Breast epithelium (tissue), 3 donors: ENCODE data around the gene CAPN1.

Experiments
- CTCF ChIP-seq, 3 donors: fragments of 450-650 bp; IDR thresholded peaks; one replicate each; pipeline ENCODE4 v1.5.1; 2016 to 2017; ENCODE audit warnings: antibody characterized with exemption in 3 of 3, mild to moderate bottlenecking in 3 of 3, moderate library complexity in 3 of 3
- POLR2A ChIP-seq: fragments of 450-650 bp; IDR thresholded peaks from one replicate; pipeline ENCODE4 v1.6.1; 2016; ENCODE audit warnings: antibody characterized with exemption, mild to moderate bottlenecking, moderate library complexity
- POLR2AphosphoS5 ChIP-seq, 3 donors: sonication (generic); formaldehyde crosslinking; IDR thresholded peaks; one replicate each; pipeline ENCODE4 v1.6.1; 2017; ENCODE audit warnings: antibody characterized with exemption in 3 of 3

DNA sequence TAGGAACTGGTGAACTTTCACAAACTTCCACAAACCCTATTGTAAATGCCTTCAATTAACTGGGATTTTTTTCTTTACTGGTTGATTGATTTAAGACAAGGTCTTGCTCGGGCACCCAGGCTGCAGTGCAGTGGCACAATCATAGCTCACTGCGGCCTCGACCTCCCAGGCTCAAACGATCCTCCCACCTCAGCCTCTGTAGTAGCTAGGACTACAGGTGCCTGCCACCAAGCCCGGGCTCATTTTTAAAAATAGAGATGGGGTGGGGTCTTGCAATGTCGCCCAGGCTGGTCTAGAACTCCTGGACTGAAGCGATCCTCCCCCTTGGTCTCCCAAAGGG, 44.3 kb downstream of the CAPN1 start:
- TF ChIP-seq CTCF (IDR thresholded peaks at IDR 0.05) (no peak), POLR2AphosphoS5 (IDR thresholded peaks at IDR 0.05) (no peak), POLR2A (no peak)
